Activated naive CD8-positive, alpha-beta T cell treated with anti-CD3 and anti-CD28 coated beads, Interleukin-2, amount 10 ng/mL, durations not matched to agents 7 days and 5 days (primary cell): Measurements from ENCODE around the gene IRF1. TPM values are rescaled to one million over a fixed set of nuclear protein-coding genes. Genes with fewer than 3 reads are reported as not detected.

Experiments
- ATAC-seq: fragments of 150-1000 bp; cut with Tn5 transposase; one replicate; pipeline ENCODE4 v1.10.0; 2021; ENCODE audit warnings: low read depth, moderate library complexity
- POLR2A ChIA-PET: fragments of 350-600 bp; sonication (Branson Sonifier 250); formaldehyde crosslinking; loops from one replicate; lab custom pipeline; 2021; ENCODE audit warnings: antibody characterized with exemption; lab: Charles Lee
- DNase-seq: peaks from one replicate; pipeline ENCODE4 v3.0.0; 2021
- H3K27ac Mint-ChIP-seq: one replicate; pipeline ENCODE4 v1.8.0; 2022; ENCODE audit warnings: mild to moderate bottlenecking, mixed read lengths
- H3K27me3 Mint-ChIP-seq: one replicate; pipeline ENCODE4 v1.8.0; 2022; ENCODE audit warnings: mild to moderate bottlenecking, moderate library complexity, mixed read lengths
- H3K36me3 Mint-ChIP-seq: one replicate; pipeline ENCODE4 v1.8.0; 2021; ENCODE audit warnings: mild to moderate bottlenecking, mixed read lengths
- H3K4me1 Mint-ChIP-seq: one replicate; pipeline ENCODE4 v1.8.0; 2021; ENCODE audit warnings: mixed read lengths
- H3K4me3 Mint-ChIP-seq: one replicate; pipeline ENCODE4 v1.8.0; 2022; ENCODE audit warnings: mild to moderate bottlenecking, moderate library complexity, mixed read lengths
- H3K9me3 Mint-ChIP-seq: one replicate; pipeline ENCODE4 v1.8.0; 2021; ENCODE audit warnings: mixed read lengths
- total RNA-seq, 2 experiments: library from RNA; stranded (reverse); gene quantifications; one replicate each; pipeline ENCODE4 v1.2.3, GENCODE V29; 2021

IRF1 gene
- total RNA-seq, 2 experiments from 2014 or later: 228 to 238 TPM

GRCh38 chr5:132466433-132467286 lies 23.9 kb downstream of the IRF1 start:
- DNase-seq: peak; percentile 79
- Mint-ChIP-seq H3K4me1 (peaks cover 85% of the 10 kb centered on the region), H3K27ac (peak overlapping the region; percentile 85), H3K27me3 (no peaks in the 10 kb centered on the region), H3K9me3 (no peaks in the 10 kb centered on the region), H3K4me3 (peak overlapping the region; percentile 81), H3K36me3 (peaks cover 28% of the 10 kb centered on the region)
- ATAC-seq: peak; percentile 80
- POLR2A ChIA-PET: interaction anchor here (0.8 to 30.8 kb wide), 14 partner anchors 9 to 585 kb away, joined by 3 to 1195 read pairs (median 9); partner anchors contain the start of genes HSPA4 and IRF1

DNA sequence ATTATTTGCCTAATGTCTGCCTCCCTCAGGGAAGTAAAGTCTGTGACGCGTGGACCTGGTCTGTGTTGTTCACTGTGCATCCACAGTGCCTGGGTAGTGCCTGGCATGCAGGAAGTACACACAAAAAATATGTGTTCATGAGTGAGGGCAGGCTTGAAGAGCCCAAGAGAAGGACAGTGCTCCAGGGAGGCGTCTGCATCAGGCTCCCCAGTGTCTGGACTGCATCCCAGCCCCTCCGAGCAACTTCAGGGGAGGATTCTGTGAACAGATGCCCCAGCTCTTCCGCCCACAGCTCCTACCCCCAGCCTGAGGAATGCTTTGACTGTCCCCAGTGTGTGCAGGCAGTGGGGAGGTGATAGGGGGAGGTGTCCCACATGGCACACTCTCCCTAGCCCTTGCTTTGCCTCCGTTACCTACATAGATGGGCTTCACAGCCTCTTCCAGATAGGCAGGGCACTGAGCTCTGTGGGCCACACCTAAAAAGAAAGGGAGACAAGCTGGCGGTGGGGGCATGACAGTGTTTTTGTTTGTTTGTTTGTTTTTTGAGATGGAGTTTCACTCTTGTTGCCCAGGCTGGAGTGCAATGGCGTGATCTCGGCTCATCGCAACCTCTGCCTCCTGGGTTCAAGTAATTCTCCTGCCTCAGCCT lies 25.4 kb downstream of the IRF1 start:
- no peaks in the 10 kb centered on the region for H3K9me3 Mint-ChIP-seq
- POLR2A ChIA-PET: interaction anchor here (1.0 to 30.8 kb wide), 11 partner anchors 8 to 68 kb away, joined by 3 to 1195 read pairs (median 10); partner anchors contain the start of gene IRF1
- no peak for ATAC-seq

DNA sequence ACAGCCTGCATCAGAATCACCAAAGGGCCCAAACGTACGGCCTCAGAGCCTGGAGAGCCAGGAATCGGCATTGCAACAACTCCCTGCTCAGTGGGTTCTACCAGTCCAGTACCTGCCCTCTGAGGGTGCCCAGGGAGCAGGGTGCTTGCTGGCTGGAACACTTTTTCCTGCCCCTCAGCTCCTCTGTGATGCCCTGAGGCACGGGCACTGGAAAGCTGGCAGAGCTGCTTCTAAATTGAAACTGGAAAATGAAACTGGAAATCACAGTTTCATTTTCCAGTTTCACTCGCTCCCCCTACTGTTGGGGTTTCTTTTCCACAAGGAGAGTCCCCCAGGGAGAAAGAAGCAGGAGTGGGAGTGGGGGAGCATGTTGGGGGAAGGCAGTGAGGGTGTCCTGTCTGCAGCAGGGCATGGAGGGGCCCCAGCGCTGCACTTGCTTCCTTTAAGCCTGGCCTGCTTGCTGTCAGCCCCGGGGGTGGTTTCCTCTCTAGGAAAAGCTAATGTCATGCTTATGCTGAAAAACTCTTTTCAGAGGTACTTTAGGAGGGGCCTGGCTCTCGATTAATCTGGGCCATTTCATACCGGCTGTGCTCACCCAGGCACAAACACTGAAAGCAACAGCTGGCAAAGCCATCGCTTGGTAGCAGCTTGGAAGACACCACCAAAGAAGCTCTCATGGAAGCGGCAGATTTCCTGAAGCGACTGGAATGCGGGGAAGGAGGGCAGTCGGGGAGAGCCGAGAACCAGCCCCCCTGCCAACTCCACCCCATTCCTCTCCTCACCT lies 26.2 kb downstream of the IRF1 start:
- Mint-ChIP-seq H3K27ac (peak overlapping the region; percentile 85), H3K9me3 (no peaks in the 10 kb centered on the region), H3K4me3 (peak overlapping the region; percentile 81), H3K36me3 (peaks cover 37% of the 10 kb centered on the region), H3K4me1 (peaks cover 85% of the 10 kb centered on the region), H3K27me3 (no peaks in the 10 kb centered on the region)
- DNase-seq: peak; percentile 50
- peak; percentile 15 for ATAC-seq
- POLR2A ChIA-PET: interaction anchor here (0.7 to 30.8 kb wide), 11 partner anchors 8 to 67 kb away, joined by 3 to 1195 read pairs (median 6); partner anchors contain the start of gene IRF1

More for the DNA sequence above, 25.4 kb downstream of the IRF1 start:
- H3K4me1 Mint-ChIP-seq: peaks cover 85% of the 10 kb centered on the region
- DNase-seq: peak; percentile 40
- no peaks in the 10 kb centered on the region for H3K27me3 Mint-ChIP-seq
- peak overlapping the region; percentile 81 for H3K4me3 Mint-ChIP-seq
- peaks cover 39% of the 10 kb centered on the region for H3K36me3 Mint-ChIP-seq
- peak overlapping the region; percentile 85 for H3K27ac Mint-ChIP-seq

GRCh38 chr5:132463811-132464155 lies 26.8 kb downstream of the IRF1 start:
- H3K36me3 Mint-ChIP-seq: peaks cover 34% of the 10 kb centered on the region

DNA sequence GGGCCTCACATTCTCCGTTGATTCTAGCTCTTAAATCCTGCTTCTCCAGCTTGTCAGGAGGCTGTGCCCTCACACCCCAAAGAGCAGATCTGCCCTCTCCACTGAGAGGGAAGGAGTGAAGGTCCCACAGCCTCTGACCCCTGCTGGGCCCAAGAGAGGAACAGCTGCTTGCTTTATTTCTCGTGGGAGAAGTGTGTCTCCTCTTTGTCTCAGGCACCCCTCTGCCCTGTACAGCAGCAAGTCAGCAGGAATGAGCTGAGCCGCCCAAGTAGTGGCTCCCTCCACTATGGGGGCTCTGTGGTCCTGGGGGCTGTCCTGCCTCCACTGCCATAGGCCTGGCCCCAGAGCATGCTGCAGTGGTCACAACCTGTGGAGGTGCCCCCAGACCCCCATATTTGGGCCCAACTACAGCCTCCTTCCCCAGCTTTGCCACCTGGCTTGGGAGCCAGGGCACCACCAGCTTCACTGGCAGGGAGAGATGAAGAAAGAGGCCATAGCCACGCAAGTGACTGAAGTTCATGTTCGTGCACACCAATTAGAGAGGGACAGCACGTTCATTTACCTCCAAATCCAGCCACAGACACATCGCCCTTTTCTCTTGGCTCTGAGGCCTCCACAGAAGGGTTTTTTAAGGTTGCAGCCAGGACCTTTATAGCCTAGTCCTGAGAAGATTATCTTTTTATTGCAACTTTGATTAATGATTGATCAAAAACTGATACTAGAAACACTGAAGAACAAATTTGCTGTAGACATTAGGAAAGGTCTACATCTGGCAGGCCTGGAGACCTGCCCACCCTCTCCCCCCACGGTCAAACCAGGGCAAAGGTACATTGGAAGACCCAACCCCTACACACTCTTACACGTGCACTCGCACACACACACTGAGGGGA lies 27.5 kb downstream of the IRF1 start:
- POLR2A ChIA-PET: interaction anchor here (1.7 to 30.8 kb wide), 6 partner anchors 7 to 52 kb away, joined by 4 to 1195 read pairs (median 76); partner anchors contain the start of gene IRF1
- DNase-seq (peak; percentile 22), ATAC-seq (no peak)
- H3K27me3 Mint-ChIP-seq: no peaks in the 10 kb centered on the region
- H3K27ac Mint-ChIP-seq: peak overlapping the region; percentile 85
- peak overlapping the region; percentile 81 for H3K4me3 Mint-ChIP-seq
- peaks cover 32% of the 10 kb centered on the region for H3K36me3 Mint-ChIP-seq
- peaks cover 87% of the 10 kb centered on the region for H3K4me1 Mint-ChIP-seq
- no peaks in the 10 kb centered on the region for H3K9me3 Mint-ChIP-seq

More at GRCh38 chr5:132463811-132464155, 26.8 kb downstream of the IRF1 start:
- Mint-ChIP-seq H3K27me3 (no peaks in the 10 kb centered on the region), H3K4me3 (peak overlapping the region; percentile 81), H3K4me1 (peaks cover 84% of the 10 kb centered on the region), H3K27ac (peak overlapping the region; percentile 85), H3K9me3 (no peaks in the 10 kb centered on the region)
- ATAC-seq: no peak
- no peak for DNase-seq
- POLR2A ChIA-PET: interaction anchor here (0.7 to 30.8 kb wide), 11 partner anchors 7 to 66 kb away, joined by 3 to 1195 read pairs (median 6); partner anchors contain the start of gene IRF1

- H3K27me3 Mint-ChIP-seq: no peaks in the 10 kb centered on the region
- H3K4me1 Mint-ChIP-seq: peaks cover 89% of the 10 kb centered on the region
- H3K27ac Mint-ChIP-seq: no peak overlapping the region
- DNase-seq (no peak), ATAC-seq (no peak)
- H3K9me3 Mint-ChIP-seq: no peaks in the 10 kb centered on the region
- POLR2A ChIA-PET: interaction anchor here (6.7 to 30.8 kb wide), 2 partner anchors 28 to 36 kb away, joined by 162 to 1195 read pairs; partner anchors contain the start of gene IRF1
- H3K36me3 Mint-ChIP-seq: peaks cover 31% of the 10 kb centered on the region
- no peak overlapping the region for H3K4me3 Mint-ChIP-seq
Observed at GRCh38 chr5:132462333-132462732, 28.2 kb downstream of the IRF1 start.

GRCh38 chr5:132461569-132462070 lies 29.0 kb downstream of the IRF1 start:
- Mint-ChIP-seq H3K9me3 (no peaks in the 10 kb centered on the region), H3K27ac (peak overlapping the region; percentile 54), H3K36me3 (peaks cover 32% of the 10 kb centered on the region), H3K27me3 (no peaks in the 10 kb centered on the region), H3K4me1 (peaks cover 89% of the 10 kb centered on the region), H3K4me3 (no peak overlapping the region)
- DNase-seq (no peak), ATAC-seq (no peak)
- POLR2A ChIA-PET: interaction anchor here (6.7 to 30.8 kb wide), 2 partner anchors 29 to 35 kb away, joined by 162 to 1195 read pairs; partner anchors contain the start of gene IRF1

- peaks cover 89% of the 10 kb centered on the region for H3K4me1 Mint-ChIP-seq
- H3K9me3 Mint-ChIP-seq: no peaks in the 10 kb centered on the region
- DNase-seq (no peak), ATAC-seq (no peak)
- peaks cover 31% of the 10 kb centered on the region for H3K36me3 Mint-ChIP-seq
- no peak overlapping the region for H3K4me3 Mint-ChIP-seq
- no peaks in the 10 kb centered on the region for H3K27me3 Mint-ChIP-seq
- POLR2A ChIA-PET: interaction anchor here (5.1 to 8.3 kb wide), 3 partner anchors 21 to 35 kb away, joined by 51 to 334 read pairs (median 188); partner anchors contain the start of gene IRF1
- H3K27ac Mint-ChIP-seq: peak overlapping the region; percentile 99
Observed at GRCh38 chr5:132460846-132461568, 29.6 kb downstream of the IRF1 start.

- Mint-ChIP-seq H3K4me1 (peaks cover 89% of the 10 kb centered on the region), H3K4me3 (peak overlapping the region; percentile 20), H3K27me3 (no peaks in the 10 kb centered on the region), H3K36me3 (peaks cover 29% of the 10 kb centered on the region), H3K27ac (peak overlapping the region; percentile 99), H3K9me3 (no peaks in the 10 kb centered on the region)
- POLR2A ChIA-PET: interaction anchor here (1.1 to 8.3 kb wide), 4 partner anchors 22 to 49 kb away, joined by 8 to 334 read pairs (median 120); partner anchors contain the start of gene IRF1
- no peak for ATAC-seq
- DNase-seq: peak; percentile 25
Observed at GRCh38 chr5:132459983-132460838, 30.4 kb downstream of the IRF1 start.
